HFFc6 (cell line): ENCODE results near the gene ZNF814. TPM values are rescaled to one million over a fixed set of nuclear protein-coding genes. Genes with fewer than 3 reads are reported as not detected.
A peak's percentile ranks its signal among the peaks of the same experiment; 100 is the strongest.
"Not testable (repeated sequence)": the region's sequence is repeated elsewhere in the genome, so short reads cannot be mapped to it uniquely, and the experiment has no call there.

ENCODE experiments used
- DNase-seq: peaks from one replicate; pipeline ENCODE4 v3.0.0-alpha.2; 2018
- H3K27ac Mint-ChIP-seq: 2 replicates; pipeline ENCODE4 v1.8.0; 2020; ENCODE audit warnings: mild to moderate bottlenecking, mixed read lengths
- H3K27me3 Mint-ChIP-seq: 2 replicates; pipeline ENCODE4 v1.8.0; 2021; ENCODE audit warnings: mild to moderate bottlenecking, moderate library complexity, mixed read lengths; ENCODE audit not compliant: insufficient read depth
- H3K36me3 Mint-ChIP-seq: 2 replicates; pipeline ENCODE4 v1.8.0; 2021; ENCODE audit warnings: low read depth, mixed read lengths
- H3K4me1 Mint-ChIP-seq: 2 replicates; pipeline ENCODE4 v1.8.0; 2020; ENCODE audit warnings: low read depth, mixed read lengths
- H3K4me3 Mint-ChIP-seq: 2 replicates; pipeline ENCODE4 v1.8.0; 2020; ENCODE audit warnings: mild to moderate bottlenecking, moderate library complexity, mixed read lengths
- H3K9me3 Mint-ChIP-seq: 2 replicates; pipeline ENCODE4 v1.8.0; 2020; ENCODE audit warnings: mild to moderate bottlenecking, mixed read lengths
- total RNA-seq, 6 experiments: library from RNA; stranded (reverse); fragmentation: NEBNext Ultra II Directional; extraction: Animal tissue kit (Norgen Biotek cat#: 25700); gene quantifications; 2 replicates in 1 of 6; 3 replicates in 5 of 6; pipeline ENCODE4 v1.2.3, GENCODE V29; 2021
- TF ChIP-seq, protein P1 (sequence below): fragments of 200-600 bp; sonication (generic); IDR thresholded peaks from 2 replicates; pipeline ENCODE4 v1.5.0; 2021; ENCODE audit warnings: antibody characterized with exemption, mild to moderate bottlenecking

The ZNF814 gene
- total RNA-seq, 6 experiments from 2014 or later: 1.00 to 1.6 (median 1.3) TPM

DNA sequence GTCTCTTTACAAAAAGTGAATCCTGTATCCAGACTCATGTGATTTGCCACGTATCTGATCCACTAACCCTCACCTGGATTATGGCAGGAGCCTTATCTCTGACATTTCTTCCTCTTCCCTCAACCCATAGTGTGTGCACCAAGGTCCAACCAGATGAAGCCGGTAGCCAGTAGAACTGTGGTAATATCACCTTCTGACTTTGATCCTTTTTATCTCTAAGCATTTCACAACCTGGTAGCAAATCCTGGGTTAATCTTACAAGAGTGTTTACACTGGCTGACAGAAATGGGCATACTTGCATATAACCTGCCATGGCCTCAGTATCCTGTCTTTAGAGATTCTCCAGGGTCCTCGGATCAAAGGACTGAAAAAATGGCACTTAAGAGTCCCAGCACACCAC lies 25.7 kb upstream of the ZNF814 start:
- peaks cover 14% of the 10 kb centered on the region for H3K4me1 Mint-ChIP-seq
- peaks cover 67% of the 10 kb centered on the region for H3K36me3 Mint-ChIP-seq
- peaks cover 39% of the 10 kb centered on the region for H3K9me3 Mint-ChIP-seq
- peak overlapping the region; percentile 92 for H3K4me3 Mint-ChIP-seq
- no peaks in the 10 kb centered on the region for H3K27me3 Mint-ChIP-seq
- TF ChIP-seq, protein P1, sequence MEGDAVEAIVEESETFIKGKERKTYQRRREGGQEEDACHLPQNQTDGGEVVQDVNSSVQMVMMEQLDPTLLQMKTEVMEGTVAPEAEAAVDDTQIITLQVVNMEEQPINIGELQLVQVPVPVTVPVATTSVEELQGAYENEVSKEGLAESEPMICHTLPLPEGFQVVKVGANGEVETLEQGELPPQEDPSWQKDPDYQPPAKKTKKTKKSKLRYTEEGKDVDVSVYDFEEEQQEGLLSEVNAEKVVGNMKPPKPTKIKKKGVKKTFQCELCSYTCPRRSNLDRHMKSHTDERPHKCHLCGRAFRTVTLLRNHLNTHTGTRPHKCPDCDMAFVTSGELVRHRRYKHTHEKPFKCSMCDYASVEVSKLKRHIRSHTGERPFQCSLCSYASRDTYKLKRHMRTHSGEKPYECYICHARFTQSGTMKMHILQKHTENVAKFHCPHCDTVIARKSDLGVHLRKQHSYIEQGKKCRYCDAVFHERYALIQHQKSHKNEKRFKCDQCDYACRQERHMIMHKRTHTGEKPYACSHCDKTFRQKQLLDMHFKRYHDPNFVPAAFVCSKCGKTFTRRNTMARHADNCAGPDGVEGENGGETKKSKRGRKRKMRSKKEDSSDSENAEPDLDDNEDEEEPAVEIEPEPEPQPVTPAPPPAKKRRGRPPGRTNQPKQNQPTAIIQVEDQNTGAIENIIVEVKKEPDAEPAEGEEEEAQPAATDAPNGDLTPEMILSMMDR: no peak
- DNase-seq: no peak
- H3K27ac Mint-ChIP-seq: no peak overlapping the region

DNA sequence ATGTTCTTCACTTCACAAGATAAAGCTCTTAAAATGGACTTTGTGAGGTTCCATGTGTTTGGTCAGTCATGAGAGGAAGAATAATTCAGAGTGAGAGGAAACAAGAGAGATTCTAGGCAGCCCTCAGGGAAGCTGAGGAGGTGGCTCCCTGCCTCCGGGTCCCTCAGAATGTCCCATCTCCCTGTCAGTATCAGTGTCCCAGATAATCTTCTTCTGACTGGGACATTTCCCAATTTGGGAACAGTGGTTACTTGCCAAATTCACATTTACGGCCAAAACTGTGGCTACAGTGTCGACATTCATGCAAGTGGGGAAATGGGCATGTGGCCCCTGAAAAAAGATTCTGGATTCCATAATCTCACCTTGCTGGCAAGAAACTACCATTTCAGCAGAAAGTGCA lies 18.6 kb upstream of the ZNF814 start:
- Mint-ChIP-seq H3K4me1 (peaks cover 6% of the 10 kb centered on the region), H3K36me3 (peaks cover 67% of the 10 kb centered on the region), H3K9me3 (peaks cover 34% of the 10 kb centered on the region), H3K27me3 (no peaks in the 10 kb centered on the region), H3K4me3 (no peak overlapping the region), H3K27ac (no peak overlapping the region)
- no peak for DNase-seq
- TF ChIP-seq, protein P1: no peak

DNA sequence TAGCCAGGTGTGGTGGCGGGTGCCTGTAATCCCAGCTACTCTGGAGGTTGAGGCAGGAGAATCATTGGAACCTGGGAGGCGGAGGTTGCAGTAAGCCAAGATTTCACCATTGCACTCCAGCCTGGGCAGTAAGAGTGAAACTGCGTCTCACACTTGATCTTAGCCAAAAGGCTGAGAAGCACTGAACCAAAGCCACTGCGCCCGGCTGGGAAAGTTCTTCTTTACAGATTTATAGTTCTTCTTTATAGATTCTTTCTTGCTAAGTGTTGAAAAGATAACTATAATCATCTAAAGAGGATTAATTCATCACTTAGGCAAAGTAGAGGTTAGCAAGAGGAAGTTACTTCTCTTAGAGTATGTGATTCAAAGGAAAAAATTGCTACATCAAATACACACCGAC lies 16.4 kb upstream of the ZNF814 start:
- TF ChIP-seq, protein P1: no peak
- Mint-ChIP-seq H3K4me3 (no peak overlapping the region), H3K27me3 (peaks cover 2% of the 10 kb centered on the region; the same call in 1 of the 2 replicates), H3K36me3 (peaks cover 56% of the 10 kb centered on the region), H3K27ac (no peak overlapping the region), H3K9me3 (peaks cover 19% of the 10 kb centered on the region), H3K4me1 (peaks cover 6% of the 10 kb centered on the region)
- no peak for DNase-seq

DNA sequence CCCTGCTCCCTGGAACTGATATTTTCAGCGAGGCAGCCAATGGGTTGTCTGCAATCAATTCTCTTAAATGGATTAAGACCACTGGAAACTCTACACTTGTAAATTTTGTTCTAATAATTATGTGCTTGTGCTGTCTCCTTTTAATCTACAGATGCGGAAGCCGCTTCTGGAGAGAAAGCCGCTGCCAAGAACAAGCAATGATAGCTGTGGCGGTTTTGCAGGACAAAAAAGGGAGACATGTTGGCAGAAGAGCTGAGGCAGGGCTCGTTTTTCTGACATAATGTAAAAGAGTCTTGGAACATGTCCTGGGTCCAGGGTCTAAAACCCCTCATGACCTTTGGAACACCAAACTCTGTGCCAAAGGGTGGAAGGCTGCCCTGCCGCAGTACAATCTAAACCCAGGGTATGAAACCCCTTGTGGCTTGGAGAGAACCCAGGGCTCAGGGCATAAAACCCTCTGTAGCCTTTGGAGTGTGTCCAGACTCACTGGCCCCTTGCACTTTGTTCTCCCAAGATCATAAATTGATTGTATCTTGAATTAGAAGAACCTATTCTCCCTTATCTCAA lies 14.9 kb upstream of the ZNF814 start:
- H3K27me3 Mint-ChIP-seq: peaks cover 2% of the 10 kb centered on the region; the same call in 1 of the 2 replicates
- TF ChIP-seq, protein P1: peak; percentile 50
- peaks cover 44% of the 10 kb centered on the region for H3K36me3 Mint-ChIP-seq
- no peak overlapping the region for H3K4me3 Mint-ChIP-seq
- H3K4me1 Mint-ChIP-seq: peaks cover 6% of the 10 kb centered on the region
- DNase-seq: no peak
- H3K27ac Mint-ChIP-seq: no peak overlapping the region
- H3K9me3 Mint-ChIP-seq: peaks cover 14% of the 10 kb centered on the region

DNA sequence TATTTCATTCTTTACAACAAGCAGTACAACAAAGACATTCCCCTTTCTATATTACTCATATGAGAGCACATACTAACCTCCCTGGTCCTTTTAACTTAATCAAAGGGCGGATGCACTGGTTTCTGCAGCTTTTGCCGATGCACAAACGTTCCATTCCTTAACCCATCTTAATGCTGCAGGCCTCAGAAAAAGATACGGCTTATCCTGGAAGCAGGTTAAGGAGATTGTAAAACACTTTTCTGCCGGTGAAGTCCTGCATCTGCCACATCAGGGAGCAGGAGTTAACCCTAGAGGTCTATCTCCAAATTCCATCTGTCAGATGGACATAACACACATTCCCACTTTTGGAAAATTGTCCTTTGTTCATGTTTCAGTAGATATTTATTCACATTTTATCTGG lies 11.5 kb upstream of the ZNF814 start:
- TF ChIP-seq, protein P1: no peak
- H3K27me3 Mint-ChIP-seq: peaks cover 2% of the 10 kb centered on the region
- no peak for DNase-seq
- H3K9me3 Mint-ChIP-seq: peaks cover 5% of the 10 kb centered on the region; the same call in 1 of the 2 replicates
- H3K27ac Mint-ChIP-seq: no peak overlapping the region
- H3K4me3 Mint-ChIP-seq: no peak overlapping the region
- H3K36me3 Mint-ChIP-seq: peaks cover 27% of the 10 kb centered on the region
- H3K4me1 Mint-ChIP-seq: peaks cover 6% of the 10 kb centered on the region

DNA sequence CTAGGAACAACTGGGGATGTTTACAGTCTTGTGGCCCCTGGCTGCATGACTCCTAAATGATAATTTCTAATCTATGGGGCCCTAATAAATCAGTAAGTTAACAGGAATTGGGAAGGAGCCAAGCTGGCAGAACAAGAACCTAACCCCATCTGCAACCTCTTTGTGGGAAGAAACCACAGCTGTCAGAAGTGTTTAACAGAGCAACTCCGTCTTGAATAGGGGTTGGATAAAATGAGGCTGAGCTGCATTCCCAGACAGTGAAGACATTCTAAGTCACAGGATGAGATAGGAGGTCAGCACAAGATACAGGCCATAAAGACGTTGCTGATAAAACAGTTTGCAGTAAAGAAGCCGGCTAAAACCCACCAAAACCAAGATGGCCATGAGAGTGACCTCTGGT lies 1.9 kb upstream of the ZNF814 start:
- not testable (repeated sequence) for H3K4me3 Mint-ChIP-seq, H3K27ac Mint-ChIP-seq, H3K4me1 Mint-ChIP-seq, H3K27me3 Mint-ChIP-seq
- Mint-ChIP-seq H3K36me3 (peaks cover 42% of the 10 kb centered on the region), H3K9me3 (peaks cover 22% of the 10 kb centered on the region)
- DNase-seq: peak; percentile 69
